EL (cell line): ENCODE data around the gene UQCRC2.
"Not testable (repeated sequence)": the region's sequence is repeated elsewhere in the genome, so short reads cannot be mapped to it uniquely, and the experiment has no call there.

ENCODE experiments used
- DNase-seq: peaks from one replicate; pipeline ENCODE4 v3.0.0-alpha.2; 2016

UQCRC2 gene

GRCh38 chr16:21952793-21953540, at the start of gene UQCRC2:
UQCRC2 (plus strand) TSS chr16:21953361; CDS start chr16:21953424, 63 bp downstream.
- peak; percentile 91 for DNase-seq

- DNase-seq: not testable (repeated sequence)
These were observed 20.5 kb upstream of the UQCRC2 start for GRCh38 chr16:21932650-21933049.

GRCh38 chr16:21933316-21933715, 19.8 kb upstream of the UQCRC2 start:
- not testable (repeated sequence) for DNase-seq

GRCh38 chr16:21933790-21934189, 19.4 kb upstream of the UQCRC2 start:
- not testable (repeated sequence) for DNase-seq

- DNase-seq: not testable (repeated sequence)
These were observed 16.9 kb upstream of the UQCRC2 start for GRCh38 chr16:21936216-21936615.

- no peak for DNase-seq
These were observed 15.8 kb upstream of the UQCRC2 start for GRCh38 chr16:21937336-21937829.

- DNase-seq: no peak
These were observed 12.6 kb upstream of the UQCRC2 start for GRCh38 chr16:21940570-21940969.

- no peak for DNase-seq
These were observed 9.6 kb upstream of the UQCRC2 start for GRCh38 chr16:21943571-21943970.

GRCh38 chr16:21946889-21947635, 6.1 kb upstream of the UQCRC2 start:
- no peak for DNase-seq

GRCh38 chr16:21949713-21950260, 3.4 kb upstream of the UQCRC2 start:
- DNase-seq: no peak

- DNase-seq: peak; percentile 21
These were observed 2.2 kb upstream of the UQCRC2 start for GRCh38 chr16:21950782-21951521.

- peak; percentile 71 for DNase-seq
These were observed 945 bp upstream of the UQCRC2 start for GRCh38 chr16:21952040-21952792.

- DNase-seq: no peak
These were observed 361 bp downstream of the UQCRC2 start for GRCh38 chr16:21953541-21953902.

- DNase-seq: no peak
These were observed 4.7 kb downstream of the UQCRC2 start for GRCh38 chr16:21957714-21958346.

GRCh38 chr16:21959050-21959449, 5.9 kb downstream of the UQCRC2 start:
- DNase-seq: no peak

- no peak for DNase-seq
These were observed 9.3 kb downstream of the UQCRC2 start for GRCh38 chr16:21962475-21962874.

- DNase-seq: no peak
These were observed 10.7 kb downstream of the UQCRC2 start for GRCh38 chr16:21963887-21964286.

- no peak for DNase-seq
These were observed 11.2 kb downstream of the UQCRC2 start for GRCh38 chr16:21964353-21964752.

- no peak for DNase-seq
These were observed 18.7 kb downstream of the UQCRC2 start for GRCh38 chr16:21971856-21972255.

- DNase-seq: no peak
These were observed 20.8 kb downstream of the UQCRC2 start for GRCh38 chr16:21973945-21974344.

GRCh38 chr16:21980032-21980431, 26.9 kb downstream of the UQCRC2 start:
- no peak for DNase-seq

GRCh38 chr16:21982108-21982507, 28.9 kb downstream of the UQCRC2 start:
- DNase-seq: no peak
